Omental fat pad (tissue), 4 donors: ENCODE results near the gene PCCA. TPM values are rescaled to one million over a fixed set of nuclear protein-coding genes. Genes with fewer than 3 reads are reported as not detected.
"Not testable (repeated sequence)": the region's sequence is repeated elsewhere in the genome, so short reads cannot be mapped to it uniquely, and the experiment has no call there.

Experiments
- ATAC-seq: fragments of 150-250 bp; one replicate; pipeline ENCODE4 v1.9.1; 2016; ENCODE audit warnings: mild to moderate bottlenecking, moderate library complexity; ENCODE audit not compliant: low FRiP score
- DNase-seq: peaks from one replicate; pipeline ENCODE4 v3.0.0-alpha.2; 2019; ENCODE audit warnings: low spot score
- total RNA-seq, 4 donors: library from RNA; depleted of rRNA; stranded (reverse); fragments of >200 nt; gene quantifications; one replicate each; pipeline ENCODE4 v1.1.0, GENCODE V29; 2016
- TF ChIP-seq, protein P1 (sequence below), 3 donors: fragments of 450-650 bp; IDR thresholded peaks; one replicate each; pipeline ENCODE4 v1.5.1; 2016 to 2017; ENCODE audit warnings: antibody characterized with exemption in 3 of 3, mild to moderate bottlenecking in 3 of 3, moderate library complexity in 2 of 3

Gene PCCA
- total RNA-seq, 4 donors from 2014 or later, result 27.5 to 61.6 (median 49.2) TPM

- DNase-seq (no peak), ATAC-seq (no peak)
- TF ChIP-seq, protein P1, sequence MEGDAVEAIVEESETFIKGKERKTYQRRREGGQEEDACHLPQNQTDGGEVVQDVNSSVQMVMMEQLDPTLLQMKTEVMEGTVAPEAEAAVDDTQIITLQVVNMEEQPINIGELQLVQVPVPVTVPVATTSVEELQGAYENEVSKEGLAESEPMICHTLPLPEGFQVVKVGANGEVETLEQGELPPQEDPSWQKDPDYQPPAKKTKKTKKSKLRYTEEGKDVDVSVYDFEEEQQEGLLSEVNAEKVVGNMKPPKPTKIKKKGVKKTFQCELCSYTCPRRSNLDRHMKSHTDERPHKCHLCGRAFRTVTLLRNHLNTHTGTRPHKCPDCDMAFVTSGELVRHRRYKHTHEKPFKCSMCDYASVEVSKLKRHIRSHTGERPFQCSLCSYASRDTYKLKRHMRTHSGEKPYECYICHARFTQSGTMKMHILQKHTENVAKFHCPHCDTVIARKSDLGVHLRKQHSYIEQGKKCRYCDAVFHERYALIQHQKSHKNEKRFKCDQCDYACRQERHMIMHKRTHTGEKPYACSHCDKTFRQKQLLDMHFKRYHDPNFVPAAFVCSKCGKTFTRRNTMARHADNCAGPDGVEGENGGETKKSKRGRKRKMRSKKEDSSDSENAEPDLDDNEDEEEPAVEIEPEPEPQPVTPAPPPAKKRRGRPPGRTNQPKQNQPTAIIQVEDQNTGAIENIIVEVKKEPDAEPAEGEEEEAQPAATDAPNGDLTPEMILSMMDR (IDR thresholded peaks at IDR 0.05), result no peak
These were observed 177.1 kb downstream of the PCCA start for GRCh38 chr13:100266026-100266425.

DNA sequence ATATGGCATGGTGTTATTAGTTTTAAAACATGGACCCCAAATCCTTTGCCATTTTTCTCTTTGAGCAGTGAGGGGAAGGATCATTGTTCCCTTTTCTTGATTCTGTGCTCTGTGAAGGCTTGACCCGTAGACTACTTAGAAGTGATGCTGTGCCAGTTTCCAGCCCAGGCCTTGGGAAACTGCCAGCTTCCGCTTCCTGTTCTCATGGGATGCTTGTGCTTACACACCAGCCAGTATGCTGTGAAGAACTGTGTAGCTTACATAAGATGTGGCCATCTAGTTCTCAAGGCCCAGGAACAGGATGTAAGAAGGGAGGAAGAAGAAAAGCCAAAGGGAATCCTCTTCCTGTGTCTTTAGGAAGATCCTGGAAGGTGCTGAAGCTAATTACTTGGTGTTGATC is 180.9 kb downstream of the PCCA start:
- no peak for ATAC-seq
- DNase-seq, result no peak
- TF ChIP-seq, protein P1 (IDR thresholded peaks at IDR 0.05), result no peak

GRCh38 chr13:100273138-100273537 is 184.2 kb downstream of the PCCA start:
- DNase-seq (no peak), ATAC-seq (no peak)
- TF ChIP-seq, protein P1 (IDR thresholded peaks at IDR 0.05), result no peak

DNA sequence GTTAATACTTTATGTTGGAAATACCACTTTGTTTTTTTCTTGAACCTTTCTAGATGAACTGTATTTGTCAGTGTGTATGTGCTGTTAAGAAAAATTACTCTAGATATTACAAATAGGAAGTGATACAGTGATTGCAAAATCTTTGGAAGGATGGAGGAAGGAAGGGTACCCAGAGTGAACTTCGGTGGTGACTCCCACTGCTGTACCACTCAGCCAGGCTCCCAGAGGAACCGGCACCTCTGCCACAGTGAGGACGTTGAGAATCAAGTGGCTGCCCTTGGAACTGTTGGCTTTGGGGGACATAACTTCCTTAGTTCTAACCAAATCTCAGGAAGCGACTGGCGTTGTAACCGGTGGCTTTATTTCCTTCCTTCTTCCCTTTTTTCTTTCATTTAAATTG is 184.7 kb downstream of the PCCA start:
- ATAC-seq, result no peak
- TF ChIP-seq, protein P1 (IDR thresholded peaks at IDR 0.05), result no peak

DNA sequence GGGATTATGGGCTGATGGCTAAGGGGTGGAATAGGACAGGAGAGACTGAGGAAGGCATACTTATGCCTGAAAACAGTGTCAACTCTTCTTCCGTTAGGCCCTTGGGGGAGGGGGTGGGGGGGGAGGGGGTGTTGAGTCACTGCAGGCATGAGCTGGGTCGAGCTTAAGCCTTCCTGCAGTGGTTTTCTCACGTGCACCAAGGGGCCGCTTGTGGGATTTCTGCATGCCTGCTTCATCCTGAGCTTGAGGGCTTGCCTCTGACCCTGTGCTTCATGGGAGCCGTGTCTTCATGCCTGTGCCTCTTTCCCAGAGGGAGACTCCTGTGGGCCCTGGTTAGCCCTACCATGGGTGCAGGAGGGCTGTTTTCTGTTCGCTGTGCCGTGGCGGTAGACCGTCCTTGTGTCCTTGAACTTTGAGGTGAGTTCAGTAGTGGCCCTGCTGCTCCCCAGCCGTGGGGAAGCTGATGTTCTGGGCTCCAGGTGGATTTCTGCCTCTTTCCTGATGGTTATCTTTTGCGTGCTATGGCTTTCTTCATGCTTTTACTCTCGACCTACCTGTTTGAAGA is 186.1 kb downstream of the PCCA start:
- TF ChIP-seq, protein P1 (IDR thresholded peaks at IDR 0.05), result no peak
- no peak for DNase-seq

More for the DNA sequence above, 184.7 kb downstream of the PCCA start:
- no peak for DNase-seq

DNA sequence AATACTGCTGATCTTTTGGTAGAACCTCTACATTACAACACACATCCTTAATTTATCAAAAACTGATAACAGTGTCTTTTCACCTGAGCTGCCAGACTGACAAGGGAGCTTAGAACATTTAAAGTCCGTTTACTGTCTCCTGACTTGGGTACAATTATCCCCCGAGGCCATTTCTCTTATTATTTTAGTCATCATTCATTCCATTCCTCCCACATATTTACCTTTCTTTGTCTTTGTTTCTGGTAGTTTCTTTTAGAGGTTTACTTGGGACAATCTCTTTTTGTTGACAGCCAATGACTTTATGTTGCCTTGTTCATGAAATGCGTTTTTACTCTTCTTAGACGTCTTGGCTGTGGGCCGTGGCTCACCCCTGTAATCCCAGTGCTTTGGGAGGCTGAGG is 186.9 kb downstream of the PCCA start:
- ATAC-seq (no peak), DNase-seq (no peak)
- TF ChIP-seq, protein P1 (IDR thresholded peaks at IDR 0.05), result no peak

More for the DNA sequence above, 186.1 kb downstream of the PCCA start:
- ATAC-seq, result no peak

DNA sequence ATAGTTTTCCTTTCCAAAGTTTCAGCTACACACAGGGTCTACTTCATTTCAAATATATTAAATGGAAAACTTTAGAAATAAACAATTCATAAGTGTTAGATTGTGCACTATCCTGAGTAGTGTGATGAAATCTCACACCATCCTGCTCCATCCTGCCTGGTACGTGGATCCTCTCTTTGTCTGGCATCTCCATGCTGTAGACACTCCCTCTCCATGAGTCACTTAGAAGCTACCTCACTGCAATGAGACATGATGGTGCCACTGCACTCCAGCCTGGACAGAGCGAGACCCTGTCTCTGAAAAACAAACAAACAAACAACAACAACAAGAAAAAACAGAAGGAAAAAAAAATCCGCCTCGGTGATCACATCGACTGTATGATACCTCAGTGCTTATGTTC is 191.8 kb downstream of the PCCA start:
- ATAC-seq (no peak), DNase-seq (no peak)
- TF ChIP-seq, protein P1 (IDR thresholded peaks at IDR 0.05), result no peak

- not testable (repeated sequence) for ATAC-seq, DNase-seq
These were observed 193.4 kb downstream of the PCCA start for GRCh38 chr13:100282306-100282705.
